HG02642 (cell line): ENCODE data around the gene PRKAR2B.
"Not testable (repeated sequence)": the region's sequence is repeated elsewhere in the genome, so short reads cannot be mapped to it uniquely, and the experiment has no call there.

Source experiments
- ATAC-seq: cut with Tn5 transposase; IDR thresholded peaks from one replicate; pipeline ENCODE4 v1.9.1; 2021; ENCODE audit warnings: mild to moderate bottlenecking; ENCODE audit not compliant: unreplicated experiment, poor library complexity

PRKAR2B gene

GRCh38 chr7:107072133-107072532 is 27.6 kb downstream of the PRKAR2B start:
- no peak for ATAC-seq

- ATAC-seq, result no peak
Measured at GRCh38 chr7:107075863-107076574, 31.5 kb downstream of the PRKAR2B start.

- no peak for ATAC-seq
Measured at GRCh38 chr7:107076781-107077698, 32.5 kb downstream of the PRKAR2B start.

- ATAC-seq, result no peak
Measured at GRCh38 chr7:107077699-107078516, 33.4 kb downstream of the PRKAR2B start.

- ATAC-seq, result no peak
Measured at GRCh38 chr7:107078517-107078966, 34.0 kb downstream of the PRKAR2B start.

- no peak for ATAC-seq
Measured at GRCh38 chr7:107079212-107079940, 34.9 kb downstream of the PRKAR2B start.

- no peak for ATAC-seq
Measured at GRCh38 chr7:107080099-107080505, 35.6 kb downstream of the PRKAR2B start.

GRCh38 chr7:107080533-107080932 is 36.0 kb downstream of the PRKAR2B start:
- ATAC-seq, result no peak

- no peak for ATAC-seq
Measured at GRCh38 chr7:107085180-107085579, 40.7 kb downstream of the PRKAR2B start.

GRCh38 chr7:107089627-107090026 is 45.1 kb downstream of the PRKAR2B start:
- ATAC-seq, result no peak

- no peak for ATAC-seq
Measured at GRCh38 chr7:107090457-107090856, 46.0 kb downstream of the PRKAR2B start.

GRCh38 chr7:107091306-107091705 is 46.8 kb downstream of the PRKAR2B start:
- no peak for ATAC-seq

- ATAC-seq, result not testable (repeated sequence)
Measured at GRCh38 chr7:107093671-107094070, 49.2 kb downstream of the PRKAR2B start.

- ATAC-seq, result not testable (repeated sequence)
Measured at GRCh38 chr7:107099154-107099553, 54.6 kb downstream of the PRKAR2B start.

GRCh38 chr7:107100824-107101223 is 56.3 kb downstream of the PRKAR2B start:
- no peak for ATAC-seq

GRCh38 chr7:107103369-107103768 is 58.9 kb downstream of the PRKAR2B start:
- ATAC-seq, result no peak

- ATAC-seq, result no peak
Measured at GRCh38 chr7:107104801-107105200, 60.3 kb downstream of the PRKAR2B start.

GRCh38 chr7:107105591-107106245 is 61.2 kb downstream of the PRKAR2B start:
- no peak for ATAC-seq

- ATAC-seq, result no peak
Measured at GRCh38 chr7:107108793-107109371, 64.4 kb downstream of the PRKAR2B start.
